ENCODE results near the gene PDILT. TPM values are rescaled to one million over a fixed set of nuclear protein-coding genes. Genes with fewer than 3 reads are reported as not detected.

Gene PDILT
- total RNA-seq = not detected

GRCh38 chr16:20404637-20405036 is at the start of gene PDILT:
TSS of gene PDILT (minus strand) at chr16:20404737. CDS start at chr16:20399300, 5,437 bp downstream.

GRCh38 chr16:20451364-20451763 is 46.8 kb upstream of the PDILT start, which contains the start of gene ACSM2A:
TSS of gene ACSM2A (plus strand) at chr16:20451521. CDS start at chr16:20460115, 8,594 bp downstream.

GRCh38 chr16:20409398-20410120 is 5.0 kb upstream of the PDILT start, which contains the start of gene ACSM5:
TSS of gene ACSM5 (plus strand) at chr16:20409534. CDS start at chr16:20411485, 1,951 bp downstream.

GRCh38 chr16:20352615-20353014 is 51.9 kb downstream of the PDILT start, which contains the start of gene UMOD:
TSS of gene UMOD (minus strand) at chr16:20352715. CDS start at chr16:20350737, 1,978 bp downstream.

GRCh38 chr16:20327444-20328041 is 77.0 kb downstream of the PDILT start, which contains the start of gene GP2:
TSS of gene GP2 (minus strand) at chr16:20327513. CDS start at chr16:20326431, 1,082 bp downstream.

Other genes starting within 250 kb of the PDILT start
- gene GP2, start 77.2 kb downstream of the PDILT start, total RNA-seq = under 1 TPM in 1 of 2 donors, not detected in 1; under 0.01 TPM
- gene UMOD, start 52.0 kb downstream of the PDILT start, total RNA-seq = not detected
- gene ACSM5, start 4.8 kb upstream of the PDILT start, total RNA-seq = under 1 TPM in 1 of 2 donors, not detected in 1; 0.34 TPM
- not detected for gene ACSM2A, start 46.8 kb upstream of the PDILT start, total RNA-seq
- gene ACSM2B, start 171.6 kb upstream of the PDILT start, total RNA-seq = not detected

Data from melanocyte of skin (primary cell).